GM12872 (cell line): ENCODE measurements around the gene CEP78.

Experiments
- CTCF ChIP-seq: IDR thresholded peaks from 3 replicates; pipeline ENCODE4 v1.5.1; 2011; ENCODE audit warnings: low read depth, mild to moderate bottlenecking, low read length, moderate library complexity; ENCODE audit not compliant: insufficient read depth

Gene CEP78

GRCh38 chr9:78235762-78236550 lies at the start of gene CEP78:
Gene CEP78 (plus strand): TSS chr9:78236075. CDS start chr9:78236351, 276 bp downstream.
- no peak for TF ChIP-seq CTCF

DNA sequence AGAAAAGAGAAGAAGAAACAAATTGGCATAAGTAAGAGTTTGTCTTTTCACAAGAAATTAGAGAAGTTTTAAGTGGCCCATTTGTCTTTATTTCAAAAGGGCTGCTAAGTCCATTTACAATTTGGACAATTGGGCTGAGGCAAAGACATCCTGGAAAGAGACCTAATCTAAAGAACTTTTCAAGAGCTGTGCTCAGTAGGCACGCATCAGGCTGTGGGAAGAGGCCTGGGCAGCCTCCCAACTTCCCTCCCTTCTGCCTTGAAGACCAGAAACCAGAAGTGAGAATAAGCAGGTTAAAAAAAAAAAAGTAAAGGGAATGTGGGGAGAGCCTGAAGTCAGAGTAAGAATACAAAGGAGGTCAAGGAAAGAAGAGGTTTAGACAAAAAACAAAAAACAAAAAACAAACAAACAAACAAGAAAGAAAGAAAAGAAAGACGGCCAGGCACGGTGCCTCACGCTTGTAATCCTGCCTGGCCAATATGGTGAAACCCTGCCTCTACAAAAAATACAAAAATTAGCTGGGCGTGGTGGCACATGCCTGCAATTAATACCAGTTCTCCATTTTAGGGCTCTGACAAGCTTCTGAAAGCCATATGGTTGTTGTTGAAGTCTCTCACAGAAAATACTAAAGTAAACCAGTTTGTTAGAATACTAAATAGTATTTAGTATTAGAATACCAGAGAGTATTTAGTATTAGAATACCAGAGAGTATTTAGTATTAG lies 48.0 kb upstream of the CEP78 start:
- no peak for TF ChIP-seq CTCF

- no peak for TF ChIP-seq CTCF
Measured at GRCh38 chr9:78188594-78188993, 47.3 kb upstream of the CEP78 start.

DNA sequence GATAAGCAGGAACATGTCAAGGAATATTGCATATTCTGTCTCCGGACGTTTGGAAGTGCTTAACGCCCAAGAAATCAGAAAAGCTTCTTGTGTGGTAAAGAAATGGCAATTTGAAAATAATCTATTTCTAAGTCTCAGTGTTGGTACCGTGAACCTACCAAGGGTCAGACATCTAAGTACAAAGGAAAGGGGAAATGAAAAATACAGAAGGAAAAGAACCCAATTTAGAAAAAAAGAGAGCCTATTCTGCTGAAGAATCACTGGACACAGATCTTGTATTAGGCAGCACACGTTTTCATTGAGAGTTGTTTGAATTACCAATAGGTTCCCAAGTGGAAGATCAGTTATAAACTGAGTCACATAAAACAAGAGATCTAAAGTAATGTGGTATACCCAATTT lies 46.9 kb upstream of the CEP78 start:
- no peak for TF ChIP-seq CTCF

GRCh38 chr9:78189461-78189860 lies 46.4 kb upstream of the CEP78 start:
- no peak for TF ChIP-seq CTCF

- no peak for TF ChIP-seq CTCF
Measured at GRCh38 chr9:78191931-78192330, 43.9 kb upstream of the CEP78 start.

- TF ChIP-seq CTCF = no peak
Measured at GRCh38 chr9:78196258-78196657, 39.6 kb upstream of the CEP78 start.
